Fibroblast of villous mesenchyme (primary cell): Measurements from ENCODE around the gene KANSL3. TPM values are rescaled to one million over a fixed set of nuclear protein-coding genes. Genes with fewer than 3 reads are reported as not detected.

Source experiments
- DNase-seq: peaks from one replicate; pipeline ENCODE4 v3.0.0-alpha.2; 2010; ENCODE audit warnings: low read depth
- H3K4me3 ChIP-seq: 2 replicates; pipeline ENCODE4 v1.5.1; 2011; ENCODE audit warnings: low read depth, mild to moderate bottlenecking, low read length
- total RNA-seq: library from RNA; depleted of rRNA; stranded (reverse); fragments of >200 nt; gene quantifications from 2 replicates; pipeline ENCODE4 v1.2.3, GENCODE V29; 2012
- TF ChIP-seq, protein P1 (sequence below): IDR thresholded peaks from 2 replicates; pipeline ENCODE4 v1.5.1; 2012; ENCODE audit warnings: low read depth, mild to moderate bottlenecking, low read length; ENCODE audit not compliant: insufficient read depth

The KANSL3 gene
- total RNA-seq, 1 donor, result 35.4 TPM

DNA sequence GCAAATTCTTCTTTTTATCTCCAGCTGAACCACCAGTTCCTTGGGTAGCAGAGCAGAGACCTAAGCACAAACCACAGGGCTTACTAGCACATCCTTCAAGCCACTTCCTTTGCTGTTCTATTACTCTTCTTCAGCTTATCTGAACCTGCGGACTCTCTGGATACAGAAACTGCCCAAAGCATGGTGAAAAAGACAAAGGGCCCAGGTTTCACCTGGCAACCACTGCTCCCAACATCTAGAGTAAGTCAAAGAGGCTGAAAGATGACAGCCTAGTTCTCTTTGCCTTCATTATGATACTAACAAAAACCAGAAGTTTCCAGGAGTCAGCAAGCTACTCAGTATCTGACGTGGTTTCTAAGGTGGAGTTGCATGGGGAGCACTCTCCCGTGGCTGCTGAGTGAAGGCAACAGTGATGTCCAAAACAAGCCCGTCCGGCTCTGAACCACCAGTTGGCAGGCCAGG, 43.4 kb downstream of the KANSL3 start:
- TF ChIP-seq, protein P1, sequence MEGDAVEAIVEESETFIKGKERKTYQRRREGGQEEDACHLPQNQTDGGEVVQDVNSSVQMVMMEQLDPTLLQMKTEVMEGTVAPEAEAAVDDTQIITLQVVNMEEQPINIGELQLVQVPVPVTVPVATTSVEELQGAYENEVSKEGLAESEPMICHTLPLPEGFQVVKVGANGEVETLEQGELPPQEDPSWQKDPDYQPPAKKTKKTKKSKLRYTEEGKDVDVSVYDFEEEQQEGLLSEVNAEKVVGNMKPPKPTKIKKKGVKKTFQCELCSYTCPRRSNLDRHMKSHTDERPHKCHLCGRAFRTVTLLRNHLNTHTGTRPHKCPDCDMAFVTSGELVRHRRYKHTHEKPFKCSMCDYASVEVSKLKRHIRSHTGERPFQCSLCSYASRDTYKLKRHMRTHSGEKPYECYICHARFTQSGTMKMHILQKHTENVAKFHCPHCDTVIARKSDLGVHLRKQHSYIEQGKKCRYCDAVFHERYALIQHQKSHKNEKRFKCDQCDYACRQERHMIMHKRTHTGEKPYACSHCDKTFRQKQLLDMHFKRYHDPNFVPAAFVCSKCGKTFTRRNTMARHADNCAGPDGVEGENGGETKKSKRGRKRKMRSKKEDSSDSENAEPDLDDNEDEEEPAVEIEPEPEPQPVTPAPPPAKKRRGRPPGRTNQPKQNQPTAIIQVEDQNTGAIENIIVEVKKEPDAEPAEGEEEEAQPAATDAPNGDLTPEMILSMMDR, result no peak

GRCh38 chr2:96594282-96594681, 43.8 kb downstream of the KANSL3 start:
- H3K4me3 ChIP-seq, result no peak overlapping the region
- TF ChIP-seq, protein P1, result no peak
- no peak for DNase-seq

More for the DNA sequence above, 43.4 kb downstream of the KANSL3 start:
- no peak for DNase-seq
- no peak overlapping the region for H3K4me3 ChIP-seq

- TF ChIP-seq, protein P1, result no peak
- no peak overlapping the region for H3K4me3 ChIP-seq
- no peak for DNase-seq
These were observed 46.6 kb downstream of the KANSL3 start for GRCh38 chr2:96591494-96591893.

DNA sequence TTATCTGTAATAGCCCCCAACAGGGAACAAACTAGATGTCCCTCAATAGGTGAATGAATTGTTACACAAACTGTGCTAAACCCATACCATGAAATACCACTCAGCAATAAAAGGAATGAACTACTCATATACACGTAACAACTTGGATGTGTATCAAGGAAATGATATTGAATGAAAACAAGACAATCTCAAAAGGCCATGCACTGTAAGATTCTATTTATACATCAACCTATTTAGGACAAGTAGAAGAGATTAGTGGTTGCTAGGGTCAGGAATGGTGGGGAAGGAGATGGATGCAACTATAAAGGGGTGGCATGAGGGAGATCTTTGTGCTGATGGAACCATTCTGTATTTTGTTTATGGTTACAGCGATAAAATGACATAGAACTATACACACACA, 47.1 kb downstream of the KANSL3 start:
- DNase-seq, result no peak
- no peak overlapping the region for H3K4me3 ChIP-seq
- TF ChIP-seq, protein P1, result no peak

DNA sequence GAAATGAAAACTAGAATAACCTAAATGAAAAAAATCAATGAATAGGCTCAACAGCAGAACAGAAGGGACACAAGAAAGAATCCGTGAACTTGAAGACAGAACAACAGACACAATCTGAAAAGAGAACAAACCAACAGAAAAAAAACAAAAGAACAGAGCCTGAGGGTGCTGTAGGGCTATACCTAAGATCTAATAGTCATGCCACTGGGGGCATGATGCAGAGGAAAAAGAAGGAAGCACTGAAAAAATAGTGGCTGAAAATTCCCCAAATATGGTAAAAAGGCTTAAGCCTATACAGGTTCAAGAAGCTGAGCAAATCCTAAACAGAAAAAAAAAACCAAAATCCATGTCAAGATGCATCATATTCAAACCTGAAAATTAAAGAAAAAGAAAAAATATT, 50.3 kb downstream of the KANSL3 start:
- H3K4me3 ChIP-seq, result no peak overlapping the region
- no peak for DNase-seq
- TF ChIP-seq, protein P1, result no peak

GRCh38 chr2:96584017-96584416, 54.1 kb downstream of the KANSL3 start:
- TF ChIP-seq, protein P1, result no peak
- H3K4me3 ChIP-seq, result no peak overlapping the region
- peak; percentile 37 for DNase-seq

GRCh38 chr2:96580771-96581170, 57.3 kb downstream of the KANSL3 start:
- TF ChIP-seq, protein P1, result peak; percentile 42
- no peak overlapping the region for H3K4me3 ChIP-seq
- DNase-seq, result peak; percentile 17
